GM19025 (cell line): ENCODE data around the gene RBM33.

ENCODE experiments used
- ATAC-seq: cut with Tn5 transposase; IDR thresholded peaks from one replicate; pipeline ENCODE4 v1.9.1; 2021; ENCODE audit warnings: mild to moderate bottlenecking, low read depth, moderate library complexity; ENCODE audit not compliant: unreplicated experiment

Gene RBM33

DNA sequence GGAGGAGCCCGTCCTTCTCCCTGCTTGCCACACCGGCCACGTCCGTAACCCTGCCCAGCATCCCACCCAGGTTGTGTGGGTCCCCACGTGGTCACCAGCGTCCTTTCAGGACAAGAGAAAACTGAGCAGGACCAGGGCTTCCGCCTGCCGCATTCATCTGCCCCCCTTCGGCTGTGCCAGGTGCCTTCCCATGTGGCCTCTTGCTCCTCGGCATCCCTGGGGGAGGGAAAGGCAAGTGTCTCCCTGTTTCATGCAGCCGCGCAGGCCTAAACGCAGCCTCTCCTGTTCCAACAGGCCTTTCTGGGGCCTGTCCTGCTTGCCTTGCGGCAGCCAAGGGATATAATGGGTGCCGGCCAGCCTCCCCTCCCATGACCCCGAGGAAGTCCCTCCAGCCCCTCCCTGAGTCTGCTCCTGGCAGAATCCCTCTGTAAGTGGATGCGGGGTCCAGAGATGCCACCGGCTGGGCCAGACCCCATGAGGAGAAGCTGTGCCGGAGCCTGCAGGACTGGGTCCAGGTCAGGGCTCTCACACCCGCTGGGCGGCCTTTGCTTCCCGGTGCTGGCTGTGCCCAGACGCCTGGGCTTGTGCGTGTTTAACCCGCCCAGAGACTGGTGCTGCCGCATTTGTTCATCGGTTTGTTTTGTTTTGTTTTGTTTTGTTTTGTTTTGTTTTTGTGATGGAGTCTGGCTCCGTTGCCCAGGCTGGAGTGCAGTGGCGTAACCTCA is 144.7 kb downstream of the RBM33 start:
- ATAC-seq = no peak

DNA sequence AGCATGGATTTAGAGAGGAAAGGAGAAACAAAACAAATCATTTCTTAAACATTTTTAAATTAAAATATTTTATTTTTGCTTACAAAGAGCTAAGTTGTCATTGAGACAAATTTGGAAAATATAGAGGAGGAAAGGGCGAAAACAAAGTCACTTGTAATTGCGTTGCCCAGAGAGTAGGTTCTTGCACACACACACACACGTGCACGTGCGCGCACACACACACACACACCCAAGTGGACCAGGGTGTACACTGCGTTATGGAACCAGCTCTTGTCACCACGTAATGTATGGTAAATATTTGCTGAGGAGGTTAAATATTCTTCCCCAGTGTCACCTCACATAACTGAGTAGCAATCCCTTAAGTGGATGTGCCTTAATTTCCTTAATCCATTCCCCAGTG is 146.2 kb downstream of the RBM33 start:
- ATAC-seq = no peak

- ATAC-seq = no peak
Observed at GRCh38 chr7:155791214-155791737, 146.8 kb downstream of the RBM33 start.

DNA sequence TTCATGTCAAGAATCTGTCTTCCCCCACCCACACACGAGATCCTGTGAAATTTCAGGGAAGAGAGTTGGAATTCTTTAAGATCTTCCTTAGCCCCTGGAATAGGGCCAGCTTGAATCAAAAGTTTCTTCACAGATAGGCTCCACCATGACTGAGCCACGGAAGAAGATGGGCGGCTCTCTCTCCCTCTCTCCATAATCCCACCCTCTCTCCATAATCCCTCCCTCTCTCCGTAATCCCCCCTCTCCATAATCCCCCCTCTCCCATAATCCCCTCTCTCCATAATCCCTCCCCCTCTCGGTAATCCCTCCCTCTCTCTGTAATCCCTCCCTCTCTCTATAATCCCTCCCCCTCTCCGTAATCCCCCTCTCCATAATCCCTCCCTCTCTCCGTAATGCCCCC is 147.4 kb downstream of the RBM33 start:
- ATAC-seq = no peak

- ATAC-seq = no peak
Observed at GRCh38 chr7:155792315-155792960, 148.0 kb downstream of the RBM33 start.

DNA sequence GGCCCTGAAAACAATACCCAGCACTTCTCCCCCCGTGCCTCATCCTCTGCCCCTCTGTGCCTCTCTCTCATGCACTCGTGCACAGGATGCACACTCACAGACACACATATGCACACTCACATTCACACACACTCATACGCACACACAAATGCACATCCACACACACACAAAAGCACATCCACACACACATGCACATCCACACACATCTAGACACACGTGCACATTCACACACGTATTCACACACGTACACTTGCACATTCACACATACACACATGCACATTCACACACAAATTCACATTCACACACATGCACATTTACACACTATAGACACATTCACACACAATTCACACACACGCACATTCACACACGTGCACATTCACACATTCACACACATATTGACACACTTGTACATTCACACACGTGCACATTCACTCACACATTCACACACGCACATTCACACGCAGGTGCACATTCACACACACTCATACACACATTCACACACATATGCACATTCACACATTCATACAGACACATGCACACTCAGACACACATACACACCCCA is 148.6 kb downstream of the RBM33 start:
- ATAC-seq = no peak

DNA sequence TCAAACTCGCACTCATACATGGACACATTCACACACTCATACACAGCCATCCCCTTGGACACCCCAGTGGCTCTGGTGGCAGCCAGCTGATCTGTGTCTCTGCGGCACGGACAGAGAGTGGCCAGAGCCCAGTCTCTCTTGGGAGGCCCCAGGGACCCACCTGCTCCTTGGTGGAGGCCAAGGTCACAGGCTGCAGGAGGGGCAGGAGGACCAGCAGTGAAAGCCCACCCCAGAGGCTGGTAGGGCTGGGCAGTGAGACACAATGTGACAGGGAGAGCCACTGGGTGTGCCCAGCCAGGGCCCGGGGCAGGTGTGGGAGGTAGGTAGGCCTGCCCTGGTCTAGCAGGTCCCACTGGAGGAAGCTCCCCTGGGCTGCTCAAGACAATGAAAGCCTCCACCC is 149.3 kb downstream of the RBM33 start:
- no peak for ATAC-seq

DNA sequence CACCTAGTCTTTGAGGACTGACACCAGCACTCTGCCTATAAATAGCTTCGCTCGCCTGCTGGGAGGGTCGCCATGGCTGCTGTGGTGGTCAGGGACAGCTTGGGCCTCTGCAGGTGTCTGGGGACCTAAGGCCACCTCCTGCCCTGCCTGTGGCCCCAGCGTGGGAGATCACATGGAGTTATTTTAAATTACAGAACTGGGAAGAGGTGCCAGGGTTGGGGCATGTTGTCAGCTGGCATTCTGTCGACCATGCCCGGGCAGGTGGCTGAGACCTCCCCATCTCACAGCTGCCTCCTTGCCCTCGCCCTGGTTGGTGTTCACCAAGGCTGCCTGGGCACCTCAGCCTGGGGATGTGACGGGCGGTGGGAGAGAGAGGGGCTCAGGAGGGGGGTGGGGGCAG is 149.7 kb downstream of the RBM33 start:
- no peak for ATAC-seq

DNA sequence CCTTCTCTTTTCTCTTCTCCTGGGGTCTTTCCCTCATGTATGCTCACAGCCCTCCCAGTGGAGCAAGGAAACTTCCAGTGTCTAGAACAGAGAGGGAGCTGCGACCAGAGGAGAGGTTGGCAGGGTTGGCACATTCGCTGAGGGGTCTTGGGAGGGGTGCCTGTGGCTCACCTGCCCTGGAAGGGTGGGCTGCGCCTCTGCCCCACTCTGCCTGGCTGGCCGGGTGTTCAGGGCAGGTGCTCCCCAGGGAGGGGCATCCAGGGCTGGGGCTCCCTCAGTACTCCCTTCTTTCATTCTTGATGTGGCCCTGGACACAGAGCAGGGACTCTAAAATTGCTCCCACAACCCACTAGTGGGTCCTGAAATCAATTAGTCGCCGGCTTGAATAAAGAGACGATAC is 150.9 kb downstream of the RBM33 start:
- ATAC-seq = no peak

GRCh38 chr7:155795951-155796350 is 151.5 kb downstream of the RBM33 start:
- ATAC-seq = no peak

- ATAC-seq = no peak
Observed at GRCh38 chr7:155796381-155797261, 152.2 kb downstream of the RBM33 start.

GRCh38 chr7:155797262-155798250 is 153.1 kb downstream of the RBM33 start:
- no peak for ATAC-seq

DNA sequence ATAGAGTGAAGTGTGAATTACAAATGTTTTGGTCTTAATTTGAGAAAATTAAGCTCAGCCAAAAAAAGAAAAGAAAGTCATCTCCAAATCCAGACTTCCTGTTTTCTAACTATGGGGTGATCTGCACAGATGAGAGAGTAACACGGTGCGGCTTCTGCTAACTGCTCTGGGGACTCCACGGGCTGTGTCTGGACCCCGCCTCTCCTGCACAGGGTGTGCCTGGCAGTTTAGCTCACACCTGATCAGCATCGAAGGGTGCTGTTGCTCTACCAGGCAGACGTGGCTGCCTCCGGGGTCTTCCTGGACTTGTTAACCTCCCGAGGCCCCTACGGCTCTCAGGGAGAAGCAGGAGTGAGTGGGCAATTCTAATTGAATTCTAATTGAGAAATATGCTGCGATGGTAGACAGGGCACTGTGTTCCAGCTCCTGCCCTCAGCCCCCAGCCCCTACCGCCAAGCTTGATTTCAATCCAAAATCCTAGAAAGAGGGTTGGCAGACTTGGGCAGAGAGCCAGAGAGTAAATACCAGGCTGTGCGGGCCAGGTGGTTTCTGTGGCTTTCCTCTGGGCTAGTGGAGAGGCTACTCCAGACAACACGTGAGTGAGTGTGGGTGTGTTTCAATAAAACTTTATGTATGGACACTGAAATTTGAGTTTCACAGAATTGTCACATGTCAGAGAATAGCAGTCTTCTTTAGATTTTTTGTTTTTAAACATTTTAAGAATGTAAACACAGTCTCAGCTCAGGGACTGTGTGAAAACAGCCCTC is 154.4 kb downstream of the RBM33 start:
- ATAC-seq = no peak

DNA sequence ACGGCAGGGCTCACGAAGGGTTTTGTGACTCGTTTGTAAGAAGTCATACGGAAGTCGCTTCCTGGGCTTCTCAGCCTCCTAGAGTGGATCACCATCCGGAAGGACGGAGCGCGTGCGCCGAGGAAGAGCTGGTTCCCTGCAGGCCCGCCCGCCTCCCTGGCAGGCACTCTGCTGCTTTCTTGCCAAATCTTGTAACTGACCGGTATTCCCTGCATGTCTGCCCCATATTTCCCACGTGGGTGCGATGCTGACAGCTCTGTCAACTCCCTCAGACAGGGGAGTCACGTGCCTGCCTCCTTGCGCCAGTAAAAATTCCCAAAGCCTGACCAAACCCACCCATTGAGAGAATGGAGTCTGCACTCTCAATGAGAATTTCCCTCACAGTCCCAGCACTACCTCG is 155.1 kb downstream of the RBM33 start:
- ATAC-seq = no peak

- ATAC-seq = no peak
Observed at GRCh38 chr7:155800301-155800700, 155.8 kb downstream of the RBM33 start.

DNA sequence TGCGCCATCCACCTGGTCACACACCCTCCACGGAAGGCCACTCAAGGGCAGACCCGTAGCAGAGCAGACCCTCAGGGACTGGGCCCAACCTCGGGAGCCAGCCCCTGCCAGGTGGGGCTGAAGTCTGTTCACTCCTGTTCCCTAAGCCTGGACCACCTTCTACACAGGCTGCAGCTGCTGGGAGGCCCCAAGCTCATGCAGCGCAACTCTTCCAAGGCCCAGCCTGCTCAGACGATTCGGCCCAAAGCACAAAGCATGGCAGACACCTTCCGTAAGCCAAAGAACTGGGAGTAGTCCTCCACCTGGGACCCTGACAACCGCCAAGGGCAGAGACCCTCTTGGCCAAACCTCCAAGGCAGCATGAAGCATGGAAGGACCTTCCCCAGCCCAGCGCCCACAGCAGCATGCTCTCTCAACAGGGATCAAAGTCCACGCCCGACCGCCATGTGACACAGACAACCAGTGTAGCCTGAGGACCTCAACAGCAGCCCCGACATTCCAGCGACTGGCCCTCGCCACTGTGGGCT is 156.3 kb downstream of the RBM33 start:
- no peak for ATAC-seq

DNA sequence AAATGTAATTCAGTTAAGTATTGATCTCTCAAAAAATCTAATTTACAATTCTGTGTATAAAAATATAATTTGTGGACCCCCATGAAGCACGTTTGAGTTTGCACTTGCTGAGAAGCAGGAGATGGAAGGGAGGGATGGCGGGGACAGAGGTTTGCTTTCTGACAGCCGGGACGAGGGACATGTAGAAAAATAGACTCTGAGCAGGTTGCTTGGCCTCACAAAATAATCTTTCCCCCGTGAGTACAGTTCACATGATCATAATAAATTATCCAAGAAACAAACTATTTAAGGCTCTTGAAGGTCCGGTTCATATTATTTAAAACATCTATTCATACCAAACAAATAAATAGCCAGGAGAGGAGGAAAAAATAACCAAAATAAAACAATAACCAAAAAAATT is 157.8 kb downstream of the RBM33 start:
- no peak for ATAC-seq

DNA sequence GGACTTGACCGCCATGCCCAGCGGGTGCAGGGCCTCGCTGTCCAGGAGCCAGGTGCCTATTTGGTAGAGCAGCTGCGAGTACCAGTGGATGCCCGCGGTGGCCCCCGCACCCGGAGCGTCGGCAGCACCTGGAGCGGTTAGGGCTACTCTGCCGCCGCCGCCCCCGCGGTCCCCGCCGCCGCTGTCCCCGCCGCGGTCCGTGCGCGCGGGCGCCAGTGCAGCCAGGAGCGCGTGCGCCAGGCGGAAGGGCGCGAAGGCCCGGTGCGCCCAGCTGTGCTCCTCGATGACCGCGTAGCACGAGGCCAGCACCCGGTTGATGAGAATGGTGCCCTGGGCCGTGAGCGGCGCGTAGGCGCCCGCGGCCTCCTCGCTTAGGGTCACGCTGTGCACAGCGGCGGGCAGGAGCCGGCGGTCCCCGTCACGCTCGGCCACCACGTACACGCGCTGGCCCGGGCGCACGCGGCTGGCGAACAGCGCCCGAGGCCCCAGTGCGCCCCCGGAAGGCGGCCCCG is 158.5 kb downstream of the RBM33 start:
- no peak for ATAC-seq
